SU-DHL-6 (cell line): ENCODE results near the gene PPDPF.

Experiments
- H2AFZ ChIP-seq: fragments of 200-600 bp; sonication (generic); 2 replicates; pipeline ENCODE4 v1.6.1; 2014; ENCODE audit warnings: low read depth, mild to moderate bottlenecking, moderate library complexity, mixed read lengths, antibody characterized with exemption, low read length; ENCODE audit not compliant: severe bottlenecking
- H3F3A ChIP-seq: fragments of 200-600 bp; shearing (Covaris generic); 2 replicates; pipeline ENCODE4 v1.6.0; 2016; ENCODE audit warnings: antibody characterized with exemption, mild to moderate bottlenecking; ENCODE audit not compliant: insufficient read depth
- H3K27ac ChIP-seq: fragments of 200-600 bp; sonication (generic); 2 replicates; pipeline ENCODE4 v1.5.1; 2016; ENCODE audit warnings: low read depth, mild to moderate bottlenecking, low read length, moderate library complexity, mixed read lengths
- H3K27me3 ChIP-seq: fragments of 200-600 bp; sonication (generic), shearing (Covaris generic); 2 replicates; pipeline ENCODE4 v1.6.0; 2014; ENCODE audit warnings: mild to moderate bottlenecking, low read length
- H3K36me3 ChIP-seq: fragments of 200-600 bp; sonication (generic); 2 replicates; pipeline ENCODE4 v1.6.1; 2014; ENCODE audit warnings: mild to moderate bottlenecking, low read length, mixed read lengths
- H3K4me2 ChIP-seq: fragments of 300-600, 200-600 bp; shearing (Covaris generic), sonication (generic); 2 replicates; pipeline ENCODE4 v1.6.0; 2014; ENCODE audit warnings: low read length, low read depth, mild to moderate bottlenecking; ENCODE audit not compliant: poor library complexity, severe bottlenecking
- H3K4me3 ChIP-seq: fragments of 200-600 bp; sonication (generic); 2 replicates; pipeline ENCODE4 v1.5.1; 2014; ENCODE audit warnings: antibody characterized with exemption, low read length, mild to moderate bottlenecking, mixed read lengths; ENCODE audit not compliant: insufficient read depth, poor library complexity, severe bottlenecking
- H3K79me2 ChIP-seq: fragments of 200-600 bp; sonication (generic); 2 replicates; pipeline ENCODE4 v1.6.1; 2014; ENCODE audit warnings: mild to moderate bottlenecking, low read length, moderate library complexity; ENCODE audit not compliant: insufficient read depth
- H3K9ac ChIP-seq: fragments of 200-600 bp; sonication (generic); 2 replicates; pipeline ENCODE4 v1.7.0; 2014; ENCODE audit warnings: mild to moderate bottlenecking, low read length
- H3K9me2 ChIP-seq: fragments of 200-600 bp; sonication (generic); replicated peaks from 2 replicates; pipeline ENCODE4 v1.6.1; 2014; ENCODE audit warnings: low read length; ENCODE audit not compliant: insufficient read depth
- H3K9me3 ChIP-seq: fragments of 200-600 bp; sonication (generic); 2 replicates; pipeline ENCODE4 v1.6.1; 2014; ENCODE audit warnings: low read length, mixed read lengths; ENCODE audit not compliant: insufficient read depth
- H4K20me1 ChIP-seq: fragments of 200-600 bp; sonication (generic); 2 replicates; pipeline ENCODE4 v1.6.1; 2014; ENCODE audit warnings: low read depth, mild to moderate bottlenecking, antibody characterized with exemption, low read length, moderate library complexity, mixed read lengths
- CTCF ChIP-seq: fragments of 200-600 bp; sonication (generic); IDR thresholded peaks from one replicate; pipeline ENCODE4 v1.5.1; 2017; ENCODE audit warnings: antibody characterized with exemption, mild to moderate bottlenecking, low read length, moderate library complexity; ENCODE audit not compliant: insufficient read depth, poor library complexity, severe bottlenecking
- EZH2phosphoT487 ChIP-seq: fragments of 200-600 bp; sonication (generic), shearing (Covaris generic); conservative IDR thresholded peaks from 2 replicates; pipeline ENCODE4 v1.6.1; 2018; ENCODE audit warnings: mild to moderate bottlenecking, antibody characterized with exemption, low read length, moderate library complexity, mixed read lengths

Gene PPDPF

DNA sequence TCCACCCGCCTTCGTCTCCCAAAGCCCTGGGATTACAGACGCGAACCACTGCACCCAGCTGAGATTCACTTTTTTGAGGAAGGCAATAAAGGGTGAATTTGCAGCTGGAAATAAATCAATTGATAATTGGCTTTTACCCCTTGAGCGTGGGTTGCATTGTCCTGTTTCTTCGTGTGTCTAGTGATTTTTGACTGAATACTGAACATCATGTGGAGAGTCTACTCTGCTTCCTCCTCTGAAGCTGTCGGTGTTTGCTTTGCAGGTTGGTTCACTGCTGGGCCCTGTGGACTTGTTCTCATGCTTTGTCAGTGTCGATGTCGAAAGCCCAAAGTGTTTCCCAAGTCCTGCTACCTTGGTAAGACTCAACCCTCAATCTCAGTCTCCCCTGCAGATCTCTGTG lies 15.9 kb upstream of the PPDPF start:
- H3K27ac ChIP-seq: no peak overlapping the region
- H3K27me3 ChIP-seq: no peaks in the 10 kb centered on the region
- H3K4me2 ChIP-seq: no peak overlapping the region
- no peak overlapping the region for H3K4me3 ChIP-seq
- TF ChIP-seq EZH2phosphoT487 (no peak), CTCF (no peak)
- H3F3A ChIP-seq: no peaks in the 10 kb centered on the region
- no peaks in the 10 kb centered on the region for H3K36me3 ChIP-seq
- H4K20me1 ChIP-seq: no peaks in the 10 kb centered on the region
- no peaks in the 10 kb centered on the region for H3K79me2 ChIP-seq
- H3K9me3 ChIP-seq: no peaks in the 10 kb centered on the region
- H3K9ac ChIP-seq: no peak overlapping the region
- no peak overlapping the region for H2AFZ ChIP-seq
- no peaks in the 10 kb centered on the region for H3K9me2 ChIP-seq

DNA sequence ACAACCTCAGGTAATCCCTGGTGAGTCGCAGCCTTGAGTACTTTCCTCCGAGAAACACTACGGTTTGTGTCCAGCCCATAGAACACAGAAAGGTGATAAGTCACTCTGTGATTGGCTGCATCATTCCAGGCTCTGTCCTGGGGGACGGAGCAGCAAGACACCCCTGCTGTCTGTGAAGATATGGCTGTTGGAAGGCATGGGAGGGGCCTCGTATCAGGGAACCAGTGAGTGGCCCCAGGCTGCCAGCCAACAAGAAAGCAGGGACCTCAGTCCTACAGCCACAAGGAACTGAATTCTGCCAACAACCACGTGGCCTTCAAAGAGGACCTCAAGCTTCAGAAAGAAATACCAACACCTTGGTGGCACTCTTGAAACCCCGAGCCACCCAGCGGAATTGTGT lies 15.3 kb upstream of the PPDPF start:
- no peaks in the 10 kb centered on the region for H4K20me1 ChIP-seq
- H2AFZ ChIP-seq: no peak overlapping the region
- H3K4me2 ChIP-seq: no peak overlapping the region
- no peaks in the 10 kb centered on the region for H3K79me2 ChIP-seq
- no peaks in the 10 kb centered on the region for H3K9me2 ChIP-seq
- H3F3A ChIP-seq: no peaks in the 10 kb centered on the region
- no peak overlapping the region for H3K9ac ChIP-seq
- no peaks in the 10 kb centered on the region for H3K27me3 ChIP-seq
- no peak for TF ChIP-seq CTCF
- TF ChIP-seq EZH2phosphoT487: no peak
- H3K4me3 ChIP-seq: no peak overlapping the region
- no peaks in the 10 kb centered on the region for H3K9me3 ChIP-seq
- H3K36me3 ChIP-seq: no peaks in the 10 kb centered on the region
- no peak overlapping the region for H3K27ac ChIP-seq

DNA sequence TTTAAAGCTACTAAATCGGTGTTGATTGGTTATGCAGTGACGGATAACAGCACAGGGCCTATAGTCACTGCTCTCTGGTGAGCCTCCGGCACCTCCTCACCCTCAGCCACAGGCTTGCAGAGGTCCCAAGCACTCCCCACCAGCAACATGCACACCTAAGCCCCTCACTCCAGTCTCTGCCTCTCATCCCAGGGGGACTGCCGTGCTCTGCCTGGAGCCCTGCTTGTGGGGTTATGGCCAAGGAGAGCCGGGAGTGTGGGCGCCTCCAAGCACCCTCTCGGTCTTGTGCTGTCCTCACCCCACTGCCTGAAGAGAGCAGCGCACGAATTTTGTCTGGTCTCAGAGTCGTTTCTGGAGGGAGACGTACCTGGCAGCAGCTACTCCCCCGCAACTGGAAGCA lies 14.8 kb upstream of the PPDPF start:
- H3K4me3 ChIP-seq: no peak overlapping the region
- H2AFZ ChIP-seq: no peak overlapping the region
- H3K79me2 ChIP-seq: no peaks in the 10 kb centered on the region
- H3K9me3 ChIP-seq: no peaks in the 10 kb centered on the region
- H3K36me3 ChIP-seq: no peaks in the 10 kb centered on the region
- TF ChIP-seq EZH2phosphoT487 (no peak), CTCF (no peak)
- H4K20me1 ChIP-seq: no peaks in the 10 kb centered on the region
- H3K27ac ChIP-seq: no peak overlapping the region
- no peaks in the 10 kb centered on the region for H3K9me2 ChIP-seq
- no peak overlapping the region for H3K9ac ChIP-seq
- H3K27me3 ChIP-seq: no peaks in the 10 kb centered on the region
- no peak overlapping the region for H3K4me2 ChIP-seq
- H3F3A ChIP-seq: no peaks in the 10 kb centered on the region
